Measurements from ENCODE around the gene IPMK.
A peak's percentile ranks its signal among the peaks of the same experiment; 100 is the strongest.
"Not testable (repeated sequence)": the region's sequence is repeated elsewhere in the genome, so short reads cannot be mapped to it uniquely, and the experiment has no call there.

Gene IPMK

GRCh38 chr10:58268454-58268945 lies 806 bp upstream of the IPMK start:
- no peak for DNase-seq (ENCODE audit: low read depth in 2 of 2, low spot score in 1 of 2)

DNA sequence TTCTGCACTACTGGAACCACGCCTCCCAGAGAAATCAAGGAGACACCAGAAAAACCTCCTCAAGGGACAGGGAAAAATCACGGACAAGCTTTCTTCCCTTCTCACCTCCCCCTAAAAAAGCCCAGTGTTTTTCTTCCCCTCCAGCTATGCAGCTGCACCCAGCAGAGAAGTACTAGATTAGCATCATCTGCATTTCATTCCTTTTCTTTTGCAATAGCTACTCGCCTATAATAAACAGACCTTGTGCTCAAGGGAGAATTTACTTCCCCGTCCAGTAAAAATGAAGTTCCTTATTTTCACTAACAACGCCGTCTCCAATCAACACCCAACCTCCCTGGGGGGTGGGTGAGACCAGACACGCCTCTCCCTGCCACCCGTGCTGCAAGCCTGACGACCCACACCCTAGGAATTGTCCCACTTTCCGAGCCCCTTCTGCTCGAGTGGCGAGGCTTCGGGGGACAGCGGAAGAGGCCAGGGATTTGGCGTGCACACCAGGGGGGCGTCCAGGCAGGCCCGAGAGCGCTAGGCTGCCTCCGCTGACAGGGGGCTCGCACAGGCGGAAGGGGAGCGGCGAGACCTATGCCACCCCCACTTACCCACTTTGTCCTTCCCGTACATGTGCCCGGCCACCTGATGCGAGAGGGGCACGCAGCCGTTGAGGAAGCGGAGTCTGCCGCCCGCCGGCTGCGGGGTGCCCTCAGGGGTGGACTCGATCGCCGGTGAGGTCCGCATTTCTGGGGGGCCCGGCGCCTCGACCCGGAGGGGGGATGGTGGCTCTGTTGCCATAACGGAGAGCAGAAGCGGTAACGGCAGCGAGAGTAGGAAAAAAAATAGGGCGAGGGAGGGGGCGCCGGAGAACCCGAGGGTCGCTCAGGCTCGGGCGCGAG lies 625 bp downstream of the IPMK start:
- peak in 1 of 2 donors; percentile 15 for DNase-seq (ENCODE audit: low read depth in 2 of 2, low spot score in 1 of 2)

- no peak for DNase-seq (ENCODE audit: low read depth in 2 of 2, low spot score in 1 of 2)
These were observed 1.5 kb downstream of the IPMK start for GRCh38 chr10:58266003-58266825.

- no peak for DNase-seq (ENCODE audit: low read depth in 2 of 2, low spot score in 1 of 2)
These were observed 2.4 kb downstream of the IPMK start for GRCh38 chr10:58265249-58265648.

DNA sequence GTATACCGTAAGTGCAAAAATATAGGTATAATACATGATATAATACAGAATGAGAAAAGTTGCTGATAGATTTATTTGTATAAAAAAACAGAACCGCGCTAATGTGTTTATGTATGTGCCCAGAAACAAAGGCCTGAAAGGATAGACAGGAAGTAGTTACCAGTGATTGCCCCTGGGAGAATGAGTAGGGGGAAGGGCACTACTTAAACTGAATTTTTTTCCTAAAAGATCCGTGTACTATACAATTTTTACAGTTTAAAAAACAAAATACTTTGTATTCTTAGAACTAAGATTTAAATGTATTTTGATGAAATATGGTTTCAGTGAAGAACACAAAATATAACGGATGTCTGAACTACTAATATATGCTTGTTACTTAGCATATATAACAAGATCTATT lies 2.9 kb downstream of the IPMK start:
- no peak for DNase-seq (ENCODE audit: low read depth in 2 of 2, low spot score in 1 of 2)

- DNase-seq (ENCODE audit: low read depth in 2 of 2, low spot score in 1 of 2) = no peak
These were observed 4.9 kb downstream of the IPMK start for GRCh38 chr10:58262766-58263165.

- no peak for DNase-seq (ENCODE audit: low read depth in 2 of 2, low spot score in 1 of 2)
These were observed 7.4 kb downstream of the IPMK start for GRCh38 chr10:58260334-58260733.

- DNase-seq (ENCODE audit: low read depth in 2 of 2, low spot score in 1 of 2) = no peak
These were observed 8.6 kb downstream of the IPMK start for GRCh38 chr10:58258977-58259692.

- DNase-seq (ENCODE audit: low read depth in 2 of 2, low spot score in 1 of 2) = not testable (repeated sequence)
These were observed 11.5 kb downstream of the IPMK start for GRCh38 chr10:58256013-58256780.

GRCh38 chr10:58254644-58255043 lies 13.1 kb downstream of the IPMK start:
- DNase-seq (ENCODE audit: low read depth in 2 of 2, low spot score in 1 of 2) = no peak

- DNase-seq (ENCODE audit: low read depth in 2 of 2, low spot score in 1 of 2) = no peak
These were observed 14.5 kb downstream of the IPMK start for GRCh38 chr10:58253184-58253583.

DNA sequence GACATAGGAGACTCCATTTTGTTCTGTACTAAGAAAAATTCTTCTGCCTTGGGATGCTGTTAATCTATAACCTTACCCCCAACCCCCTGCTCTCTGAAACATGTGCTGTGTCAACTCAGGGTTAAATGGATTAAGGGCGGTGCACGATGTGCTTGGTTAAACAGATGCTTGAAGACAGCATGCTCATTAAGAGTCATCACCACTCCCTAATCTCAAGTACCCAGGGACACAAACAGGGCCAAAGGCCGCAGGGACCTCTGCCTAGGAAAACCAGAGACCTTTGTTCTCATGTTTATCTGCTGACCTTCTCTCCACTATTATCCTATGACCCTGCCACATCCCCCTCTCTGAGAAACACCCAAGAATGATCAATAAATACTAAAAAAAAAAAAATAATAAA lies 23.0 kb downstream of the IPMK start:
- DNase-seq (ENCODE audit: low read depth in 2 of 2, low spot score in 1 of 2) = not testable (repeated sequence)

- DNase-seq (ENCODE audit: low read depth in 2 of 2, low spot score in 1 of 2) = not testable (repeated sequence)
These were observed 23.5 kb downstream of the IPMK start for GRCh38 chr10:58244242-58244641.

- not testable (repeated sequence) for DNase-seq (ENCODE audit: low read depth in 2 of 2, low spot score in 1 of 2)
These were observed 23.9 kb downstream of the IPMK start for GRCh38 chr10:58243801-58244200.

- no peak for DNase-seq (ENCODE audit: low read depth in 2 of 2, low spot score in 1 of 2)
These were observed 24.4 kb downstream of the IPMK start for GRCh38 chr10:58243269-58243668.

GRCh38 chr10:58241346-58241745 lies 26.3 kb downstream of the IPMK start:
- DNase-seq (ENCODE audit: low read depth in 2 of 2, low spot score in 1 of 2) = no peak

DNA sequence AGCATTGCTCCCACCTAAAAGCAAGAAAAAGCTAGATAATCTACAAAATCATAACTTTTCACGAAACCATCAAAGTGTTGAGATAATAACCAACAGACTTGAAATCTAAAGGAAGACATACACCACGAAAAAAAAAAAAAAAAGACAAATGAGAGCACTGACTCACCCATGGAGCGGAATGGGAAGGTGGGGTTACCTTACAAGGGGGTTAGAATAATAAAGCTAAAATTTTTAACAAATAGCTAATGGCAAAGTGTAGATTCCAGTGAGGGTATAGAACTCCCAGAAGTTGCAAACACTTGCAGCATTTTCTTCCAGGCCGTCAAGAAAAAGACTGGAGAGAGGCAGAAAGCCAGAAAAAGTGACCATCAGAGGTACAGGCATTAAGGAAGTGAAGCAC lies 27.2 kb downstream of the IPMK start:
- DNase-seq (ENCODE audit: low read depth in 2 of 2, low spot score in 1 of 2) = no peak

- DNase-seq (ENCODE audit: low read depth in 2 of 2, low spot score in 1 of 2) = no peak
These were observed 28.0 kb downstream of the IPMK start for GRCh38 chr10:58239561-58240169.

- no peak for DNase-seq (ENCODE audit: low read depth in 2 of 2, low spot score in 1 of 2)
These were observed 30.5 kb downstream of the IPMK start for GRCh38 chr10:58237014-58237834.

Data from stimulated activated CD8-positive, alpha-beta memory T cell treated with anti-CD3 and anti-CD28 coated beads, Interleukin-4, amount 100 ng/mL, for 4 hours (primary cell).